DND-41 (cell line): ENCODE measurements around the gene TUBB6.

Experiments used
- ATAC-seq: fragments of 200-7000 bp; cut with Tn5 transposase; 3 replicates; pipeline ENCODE4 v1.9.1; 2021; ENCODE audit warnings: low read depth; ENCODE audit not compliant: insufficient read depth
- DNase-seq: peaks from one replicate; pipeline ENCODE4 v3.0.0-alpha.2; 2020
- H2AFZ ChIP-seq: 2 replicates; pipeline ENCODE4 v1.6.0; 2012; ENCODE audit warnings: low read depth, low read length
- H3K27ac ChIP-seq: 2 replicates; pipeline ENCODE4 v1.5.1; 2012; ENCODE audit warnings: low read length, inconsistent platforms
- H3K27me3 ChIP-seq: fragments of 200-600 bp; sonication (generic); 2 replicates; pipeline ENCODE4 v1.6.0; 2012; ENCODE audit warnings: low read length, mild to moderate bottlenecking, inconsistent platforms; ENCODE audit not compliant: insufficient read depth, poor library complexity
- H3K36me3 ChIP-seq: 2 replicates; pipeline ENCODE4 v1.5.1; 2012; ENCODE audit warnings: low read length, inconsistent platforms; ENCODE audit not compliant: insufficient read depth
- H3K4me1 ChIP-seq: 2 replicates; pipeline ENCODE4 v1.5.1; 2012; ENCODE audit warnings: mild to moderate bottlenecking, low read length; ENCODE audit not compliant: insufficient read depth
- H3K4me2 ChIP-seq: 2 replicates; pipeline ENCODE4 v1.6.0; 2012; ENCODE audit warnings: mild to moderate bottlenecking, moderate library complexity, low read length, inconsistent platforms; ENCODE audit not compliant: insufficient read depth
- H3K4me3 ChIP-seq, 2 experiments: fragments of 200-600 bp in 1 of 2; shearing (Covaris generic) in 1 of 2; 2 replicates each; pipeline ENCODE4 v1.5.1; 2012 to 2016; ENCODE audit warnings: inconsistent platforms in 2 of 2, low read length in 2 of 2, mild to moderate bottlenecking in 2 of 2, low read depth in 1 of 2, moderate library complexity in 1 of 2
- H3K79me2 ChIP-seq: 2 replicates; pipeline ENCODE4 v1.6.0; 2012; ENCODE audit warnings: low read length, inconsistent platforms; ENCODE audit not compliant: insufficient read depth
- H3K9ac ChIP-seq: 2 replicates; pipeline ENCODE4 v1.6.0; 2012; ENCODE audit warnings: low read depth, mild to moderate bottlenecking, inconsistent platforms, low read length, moderate library complexity
- H3K9me3 ChIP-seq: 2 replicates; pipeline ENCODE4 v1.5.1; 2012; ENCODE audit warnings: low read length, moderate library complexity, mild to moderate bottlenecking, inconsistent platforms; ENCODE audit not compliant: insufficient read depth, severe bottlenecking
- H4K20me1 ChIP-seq: 2 replicates; pipeline ENCODE4 v1.6.0; 2012; ENCODE audit warnings: low read length; ENCODE audit not compliant: insufficient read depth
- EZH2 ChIP-seq: IDR thresholded peaks from 3 replicates; pipeline ENCODE4 v1.6.1; 2012; ENCODE audit warnings: borderline replicate concordance, low read depth, mild to moderate bottlenecking, moderate library complexity, low read length, inconsistent platforms; ENCODE audit not compliant: severe bottlenecking
- TF ChIP-seq, protein P1 (sequence below): IDR thresholded peaks from 2 replicates; pipeline ENCODE4 v1.5.1; 2012; ENCODE audit warnings: borderline replicate concordance, low read length, moderate library complexity, mild to moderate bottlenecking; ENCODE audit not compliant: poor library complexity, severe bottlenecking; ENCODE audit errors: extremely low read depth

Gene TUBB6

DNA sequence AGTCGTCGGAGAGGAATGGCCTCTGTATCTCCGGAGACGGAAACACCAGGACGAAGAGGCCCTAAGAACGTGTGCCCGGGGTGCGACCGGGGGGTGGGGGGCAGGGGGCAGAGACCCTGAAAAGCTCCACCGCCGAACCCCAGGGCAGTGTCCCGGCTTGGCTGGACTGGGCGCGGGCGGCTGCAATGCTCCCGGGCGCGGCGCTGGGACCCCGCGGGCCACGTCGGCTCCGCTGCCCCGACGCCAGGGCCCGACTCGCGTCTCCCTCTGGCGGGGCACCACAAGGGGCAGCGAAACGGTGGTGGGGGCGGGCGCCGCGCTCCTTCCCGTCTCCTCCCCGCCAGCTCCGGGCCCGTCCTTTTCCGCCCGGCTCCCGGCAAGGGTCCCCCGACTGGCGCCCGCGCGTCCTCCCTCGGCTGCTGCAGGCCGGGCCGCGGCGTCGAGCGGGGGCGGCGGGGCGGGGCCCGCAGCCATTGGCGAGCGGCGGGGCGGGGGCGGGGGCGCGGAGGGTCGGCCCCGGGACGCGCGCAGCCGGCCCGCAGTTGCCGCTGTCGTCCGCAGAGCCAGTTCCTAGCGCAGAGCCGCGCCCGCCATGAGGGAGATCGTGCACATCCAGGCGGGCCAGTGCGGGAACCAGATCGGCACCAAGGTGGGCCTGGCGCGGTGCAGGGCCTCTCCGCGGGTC lies at the start of gene TUBB6:
Gene TUBB6, plus strand, starts transcription at position 541 of the 685 bp plus-strand sequence. Its CDS starts 52 bp downstream, at position 593.
- no peak within 1 kb of the TSS for H3K4me2 ChIP-seq

DNA sequence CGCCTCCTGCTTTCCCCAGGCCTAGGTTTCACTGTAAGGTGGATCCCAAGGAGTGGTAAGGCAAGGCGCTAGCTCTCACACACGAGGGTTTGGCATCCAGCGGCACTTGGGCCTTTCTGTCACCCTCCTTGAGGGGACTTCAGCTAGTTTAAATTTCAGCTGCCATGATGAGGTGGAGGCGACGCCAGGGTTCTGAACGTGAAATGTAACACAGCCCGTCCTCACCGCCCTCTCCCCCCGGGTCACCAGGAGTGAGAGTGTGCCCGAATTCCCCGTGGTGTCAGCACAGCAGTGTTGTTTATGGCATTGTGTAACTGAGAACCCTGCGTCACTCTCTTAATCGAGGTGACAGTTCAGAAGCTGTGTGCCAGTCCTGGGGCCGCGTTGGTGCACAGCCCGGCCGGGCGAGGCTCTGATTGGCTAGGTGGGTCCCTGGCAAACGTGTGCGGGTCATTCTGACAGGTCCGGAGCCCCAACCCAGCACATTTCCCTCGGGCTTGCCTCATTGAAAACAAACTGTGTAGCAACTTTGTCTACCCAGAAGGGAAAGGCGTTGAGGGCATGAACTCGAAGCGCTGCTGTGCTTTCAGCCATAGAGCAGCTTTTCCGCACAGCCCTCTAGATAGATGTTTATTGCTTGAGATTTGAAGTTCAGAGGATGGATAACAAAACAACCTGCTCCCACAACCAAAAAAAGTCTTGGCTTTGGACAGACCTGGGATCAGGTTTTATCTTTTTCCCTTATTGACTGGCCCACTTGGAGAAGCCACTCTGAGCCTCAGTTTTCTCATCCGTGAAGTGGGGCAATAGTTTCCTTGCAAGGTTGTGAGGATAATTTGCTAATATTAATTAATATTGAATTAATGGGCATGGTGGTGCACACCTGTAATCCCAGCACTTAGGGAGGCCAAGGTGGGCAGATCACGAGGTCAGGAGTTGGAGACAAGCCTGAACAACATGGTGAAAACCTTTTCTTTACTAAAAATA lies 49.0 kb upstream of the TUBB6 start:
- H4K20me1 ChIP-seq = no peaks in the 10 kb centered on the region
- DNase-seq (no peak), ATAC-seq (no peak)
- no peak overlapping the region for H2AFZ ChIP-seq
- H3K4me3 ChIP-seq = no peak overlapping the region
- H3K79me2 ChIP-seq = no peaks in the 10 kb centered on the region
- H3K4me1 ChIP-seq = no peaks in the 10 kb centered on the region
- no peak overlapping the region for H3K9ac ChIP-seq
- no peak overlapping the region for H3K4me2 ChIP-seq
- H3K27ac ChIP-seq = no peak overlapping the region
- no peaks in the 10 kb centered on the region for H3K36me3 ChIP-seq
- no peak for TF ChIP-seq EZH2
- TF ChIP-seq, protein P1, sequence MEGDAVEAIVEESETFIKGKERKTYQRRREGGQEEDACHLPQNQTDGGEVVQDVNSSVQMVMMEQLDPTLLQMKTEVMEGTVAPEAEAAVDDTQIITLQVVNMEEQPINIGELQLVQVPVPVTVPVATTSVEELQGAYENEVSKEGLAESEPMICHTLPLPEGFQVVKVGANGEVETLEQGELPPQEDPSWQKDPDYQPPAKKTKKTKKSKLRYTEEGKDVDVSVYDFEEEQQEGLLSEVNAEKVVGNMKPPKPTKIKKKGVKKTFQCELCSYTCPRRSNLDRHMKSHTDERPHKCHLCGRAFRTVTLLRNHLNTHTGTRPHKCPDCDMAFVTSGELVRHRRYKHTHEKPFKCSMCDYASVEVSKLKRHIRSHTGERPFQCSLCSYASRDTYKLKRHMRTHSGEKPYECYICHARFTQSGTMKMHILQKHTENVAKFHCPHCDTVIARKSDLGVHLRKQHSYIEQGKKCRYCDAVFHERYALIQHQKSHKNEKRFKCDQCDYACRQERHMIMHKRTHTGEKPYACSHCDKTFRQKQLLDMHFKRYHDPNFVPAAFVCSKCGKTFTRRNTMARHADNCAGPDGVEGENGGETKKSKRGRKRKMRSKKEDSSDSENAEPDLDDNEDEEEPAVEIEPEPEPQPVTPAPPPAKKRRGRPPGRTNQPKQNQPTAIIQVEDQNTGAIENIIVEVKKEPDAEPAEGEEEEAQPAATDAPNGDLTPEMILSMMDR = no peak
- H3K27me3 ChIP-seq = no peaks in the 10 kb centered on the region
- H3K9me3 ChIP-seq = no peaks in the 10 kb centered on the region

More for the DNA sequence above, at the start of gene TUBB6:
- TF ChIP-seq EZH2 = no peak
- TF ChIP-seq, protein P1 = no peak
- H3K36me3 ChIP-seq = no peaks in the 10 kb centered on the region
- H3K79me2 ChIP-seq = no peaks in the 10 kb centered on the region
- ATAC-seq (no peak), DNase-seq (no peak)
- no peaks in the 10 kb centered on the region for H3K27me3 ChIP-seq
- H3K9ac ChIP-seq = no peak within 1 kb of the TSS
- no peak within 1 kb of the TSS for H2AFZ ChIP-seq
- no peak within 1 kb of the TSS for H3K27ac ChIP-seq
- H3K9me3 ChIP-seq = peaks cover 9% of the 10 kb centered on the region
- no peak within 1 kb of the TSS for H3K4me3 ChIP-seq
- no peaks in the 10 kb centered on the region for H4K20me1 ChIP-seq
- H3K4me1 ChIP-seq = no peaks in the 10 kb centered on the region

DNA sequence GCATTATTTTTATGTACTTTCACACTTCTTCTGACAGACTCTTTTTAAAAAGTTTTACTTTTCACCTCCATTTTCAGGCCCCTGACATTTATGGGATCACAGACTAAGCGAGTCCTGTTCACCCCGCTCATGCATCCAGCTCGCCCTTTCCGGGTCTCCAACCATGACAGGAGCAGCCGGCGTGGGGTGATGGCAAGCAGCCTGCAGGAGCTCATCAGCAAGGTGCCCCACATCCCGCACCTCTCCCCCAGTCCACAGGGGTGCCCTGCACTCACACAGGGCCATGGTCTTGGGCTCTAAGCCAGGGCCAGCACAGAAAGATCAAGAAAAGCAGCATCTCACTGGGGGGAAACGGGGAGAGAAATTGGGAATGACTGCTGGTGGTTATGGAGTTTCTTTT lies 45.3 kb upstream of the TUBB6 start:
- ATAC-seq (no peak), DNase-seq (no peak)
- Histone ChIP-seq H3K4me3 (no peak overlapping the region), H3K9me3 (no peaks in the 10 kb centered on the region), H3K9ac (no peak overlapping the region), H3K4me2 (no peak overlapping the region), H4K20me1 (no peaks in the 10 kb centered on the region), H3K4me1 (no peaks in the 10 kb centered on the region), H3K79me2 (no peaks in the 10 kb centered on the region), H2AFZ (no peak overlapping the region), H3K27me3 (peaks cover 13% of the 10 kb centered on the region), H3K27ac (no peak overlapping the region), H3K36me3 (no peaks in the 10 kb centered on the region)
- no peak for TF ChIP-seq EZH2
- TF ChIP-seq, protein P1 = no peak
